GM10847 (cell line): ENCODE data around the gene EHD1.

Experiments
- POLR2A ChIP-seq: IDR thresholded peaks from 2 replicates; pipeline ENCODE4 v1.6.1; 2011; ENCODE audit not compliant: insufficient read length; ENCODE audit errors: extremely low read depth

The EHD1 gene

GRCh38 chr11:64863391-64864060, 14.9 kb downstream of the EHD1 start:
- no peak for TF ChIP-seq POLR2A

GRCh38 chr11:64862987-64863390, 15.4 kb downstream of the EHD1 start:
- no peak for TF ChIP-seq POLR2A

- no peak for TF ChIP-seq POLR2A
These were observed 17.0 kb downstream of the EHD1 start for GRCh38 chr11:64861227-64861975.

GRCh38 chr11:64859542-64860414, 18.6 kb downstream of the EHD1 start:
- TF ChIP-seq POLR2A = peak; percentile 23

- TF ChIP-seq POLR2A = no peak
These were observed 19.8 kb downstream of the EHD1 start for GRCh38 chr11:64858467-64859263.

GRCh38 chr11:64857485-64857884, 20.9 kb downstream of the EHD1 start:
- no peak for TF ChIP-seq POLR2A

GRCh38 chr11:64856382-64857227, 21.8 kb downstream of the EHD1 start:
- TF ChIP-seq POLR2A = no peak

- no peak for TF ChIP-seq POLR2A
These were observed 22.7 kb downstream of the EHD1 start for GRCh38 chr11:64855596-64856304.

GRCh38 chr11:64854534-64855502, 23.6 kb downstream of the EHD1 start:
- no peak for TF ChIP-seq POLR2A

- no peak for TF ChIP-seq POLR2A
These were observed 24.3 kb downstream of the EHD1 start for GRCh38 chr11:64854157-64854533.

GRCh38 chr11:64853709-64854108, 24.7 kb downstream of the EHD1 start:
- TF ChIP-seq POLR2A = no peak

GRCh38 chr11:64852804-64853509, 25.5 kb downstream of the EHD1 start:
- TF ChIP-seq POLR2A = no peak
